ENCODE data around the gene LYRM1.
"Not testable (repeated sequence)": the region's sequence is repeated elsewhere in the genome, so short reads cannot be mapped to it uniquely, and the experiment has no call there.

Gene LYRM1, protein sequence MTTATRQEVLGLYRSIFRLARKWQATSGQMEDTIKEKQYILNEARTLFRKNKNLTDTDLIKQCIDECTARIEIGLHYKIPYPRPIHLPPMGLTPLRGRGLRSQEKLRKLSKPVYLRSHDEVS

DNA sequence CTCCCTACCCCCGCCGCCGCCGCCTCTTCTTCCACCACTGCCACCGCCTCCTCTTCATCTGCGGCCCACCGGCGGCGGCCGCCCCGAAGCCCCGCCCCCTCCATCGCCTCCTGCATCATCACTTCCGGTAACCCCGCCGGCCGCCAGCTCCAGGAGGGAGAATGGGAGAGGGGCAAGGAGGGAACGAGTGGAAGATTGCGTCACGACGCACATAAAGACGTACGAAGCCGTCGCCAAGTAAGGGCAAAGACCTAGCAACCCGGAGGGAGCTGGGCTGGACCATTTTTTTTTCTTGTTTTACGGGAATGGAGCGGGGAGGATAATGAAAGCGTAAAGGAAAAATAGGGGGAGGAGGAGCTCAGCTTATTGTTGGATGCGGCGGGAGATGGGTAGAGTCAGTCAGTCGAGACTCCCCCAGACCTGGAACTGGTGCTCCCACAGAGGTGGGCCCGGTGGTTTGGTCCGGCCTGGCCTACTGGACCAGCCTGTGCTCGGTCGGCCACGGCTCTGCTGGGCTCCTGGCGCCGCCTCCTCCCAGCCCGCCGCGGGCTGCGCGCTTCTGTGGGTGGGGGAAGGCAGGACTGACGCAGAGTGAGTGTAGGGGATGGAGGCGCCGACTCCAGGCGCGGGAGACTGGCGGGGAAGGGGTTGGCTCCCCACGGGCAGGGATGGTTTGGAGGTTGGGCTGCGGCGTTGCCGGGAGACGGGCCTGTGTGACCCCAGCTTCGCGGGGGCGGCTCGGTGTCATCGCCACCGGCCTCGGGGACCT, at the start of gene LYRM1, which contains the start of gene DCUN1D3:
TSS of gene LYRM1 (plus strand) at position 473 of the 769 bp plus-strand sequence. CDS start 14,785 bp downstream, outside the sequence.
TSS of gene DCUN1D3 (minus strand) at position 60 of the 769 bp plus-strand sequence. CDS start 37,820 bp downstream, outside the sequence.
- DNase-seq: peak; percentile 97

DNA sequence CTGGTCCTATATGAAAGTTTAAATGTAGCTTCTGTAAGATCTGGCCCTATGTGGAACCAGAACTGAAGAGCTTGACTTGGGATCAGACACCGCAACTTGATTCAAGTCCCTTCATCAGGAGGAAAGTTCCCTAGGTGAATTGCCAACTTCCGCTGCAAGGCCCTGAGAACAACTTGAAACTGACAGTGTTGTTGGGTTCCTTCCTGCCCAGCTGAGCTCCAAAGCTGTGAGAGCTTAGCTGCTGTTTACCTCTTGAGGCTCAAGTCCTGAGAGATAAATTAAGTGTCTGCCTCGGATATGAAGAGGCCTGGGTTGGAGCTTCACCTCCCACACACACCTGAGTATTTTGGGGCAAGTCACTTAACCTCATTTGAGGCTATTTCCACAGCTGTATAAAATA, 49.6 kb upstream of the LYRM1 start:
- DNase-seq: no peak

DNA sequence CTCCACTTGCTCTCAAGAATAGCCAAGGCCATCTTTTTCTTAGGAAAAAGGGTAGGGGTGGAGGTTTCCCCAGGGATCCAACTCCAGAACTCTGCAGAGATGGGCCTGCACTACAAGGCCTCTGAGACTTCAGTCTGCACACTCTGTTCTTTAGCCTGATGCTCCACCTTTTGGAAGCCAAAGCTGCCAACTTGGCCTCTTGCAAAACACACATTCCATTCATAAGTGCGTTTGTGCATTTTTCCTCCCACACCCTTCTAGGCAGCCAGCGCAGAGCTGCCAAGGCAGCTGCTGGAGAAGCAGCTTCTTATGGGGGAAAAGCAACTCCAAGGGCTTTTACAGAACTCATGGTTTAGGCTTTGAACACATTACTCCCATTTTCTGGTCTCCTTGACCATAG, 49.0 kb upstream of the LYRM1 start:
- no peak for DNase-seq

DNA sequence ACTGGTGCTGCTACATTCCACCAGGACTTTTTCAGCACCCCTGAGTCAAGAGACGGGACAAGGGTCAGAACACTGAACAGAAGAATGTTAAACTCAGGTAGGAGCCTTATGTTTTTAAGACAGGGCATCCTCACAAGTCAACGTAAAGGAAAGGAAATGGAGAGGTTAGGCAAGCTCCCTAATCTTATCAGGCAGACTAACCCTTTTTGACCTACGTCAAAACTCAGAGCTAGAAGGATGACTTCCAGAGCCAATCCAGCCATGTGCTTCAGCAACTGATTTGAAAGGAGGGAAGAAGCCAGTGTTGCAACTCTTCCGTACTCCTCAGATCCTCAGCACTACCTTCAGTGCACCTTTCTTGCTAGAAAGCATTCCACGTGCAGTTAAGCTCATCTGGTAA, 47.4 kb upstream of the LYRM1 start:
- no peak for DNase-seq

DNA sequence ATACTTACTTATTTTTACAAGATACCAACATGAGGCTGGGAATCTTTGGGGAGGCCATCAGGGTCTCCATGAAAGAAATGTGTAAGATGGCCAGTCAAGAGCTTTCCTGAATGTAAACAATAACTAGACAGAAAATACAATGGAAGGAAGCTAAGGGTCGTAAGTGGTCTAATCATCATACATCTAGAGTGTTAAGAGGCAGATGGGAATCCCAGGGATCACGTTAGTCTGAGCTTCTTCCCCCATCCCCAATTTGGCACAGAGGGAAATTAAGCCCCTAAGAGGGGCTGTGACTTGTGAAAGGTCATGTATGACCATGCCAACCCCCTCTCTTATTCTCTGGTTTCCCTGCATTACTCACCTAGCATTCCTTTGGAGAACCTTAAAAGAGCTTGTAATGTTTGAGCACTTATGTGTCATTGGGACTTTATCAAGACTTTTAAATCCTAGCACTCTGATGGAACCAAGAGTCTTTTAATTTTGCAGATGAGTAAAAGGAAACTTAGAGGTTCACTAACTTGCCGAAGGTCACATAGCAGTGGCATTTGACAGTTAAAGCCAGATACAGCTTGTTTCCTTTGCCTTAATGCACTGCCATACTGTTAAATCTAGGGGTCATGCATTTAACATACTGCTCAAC, 46.5 kb upstream of the LYRM1 start:
- DNase-seq: no peak

DNA sequence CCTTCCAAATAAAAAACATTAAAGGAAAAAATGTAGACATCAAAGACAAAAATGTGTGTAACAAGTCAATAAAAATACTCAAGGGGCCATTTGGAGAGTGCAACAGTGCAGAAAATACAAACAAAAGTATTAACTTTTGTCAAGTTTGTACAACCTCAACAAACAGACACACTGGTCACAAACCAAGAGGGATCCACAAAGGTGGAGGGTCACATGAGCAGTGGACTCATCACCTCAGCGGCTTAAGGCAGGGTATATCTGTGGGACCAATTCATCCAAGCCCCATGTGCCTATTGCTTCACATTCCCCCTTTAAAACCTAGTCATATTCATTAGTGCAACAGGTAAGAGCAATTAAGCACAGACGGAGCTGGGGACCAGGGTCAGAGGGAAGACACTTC, 45.6 kb upstream of the LYRM1 start:
- DNase-seq: no peak

DNA sequence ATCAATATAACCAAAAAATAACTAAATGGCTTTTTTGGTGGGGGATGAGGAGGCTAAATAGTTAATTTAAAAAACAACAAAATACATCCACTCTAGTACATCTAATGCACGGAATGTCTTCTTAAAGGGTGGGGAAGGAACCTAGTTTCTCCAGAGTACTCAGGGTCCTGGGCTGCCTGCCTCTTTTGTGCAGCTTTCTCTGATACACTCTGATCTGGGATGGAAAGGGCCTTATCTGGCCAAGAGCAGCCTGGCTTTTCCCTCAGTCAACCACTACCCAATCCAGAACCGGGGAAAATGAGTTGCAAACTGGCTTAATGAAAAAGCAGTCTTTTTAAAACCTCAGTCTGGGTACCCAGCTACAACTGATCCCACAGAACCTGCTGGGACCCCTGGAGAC, 43.3 kb upstream of the LYRM1 start:
- no peak for DNase-seq

DNA sequence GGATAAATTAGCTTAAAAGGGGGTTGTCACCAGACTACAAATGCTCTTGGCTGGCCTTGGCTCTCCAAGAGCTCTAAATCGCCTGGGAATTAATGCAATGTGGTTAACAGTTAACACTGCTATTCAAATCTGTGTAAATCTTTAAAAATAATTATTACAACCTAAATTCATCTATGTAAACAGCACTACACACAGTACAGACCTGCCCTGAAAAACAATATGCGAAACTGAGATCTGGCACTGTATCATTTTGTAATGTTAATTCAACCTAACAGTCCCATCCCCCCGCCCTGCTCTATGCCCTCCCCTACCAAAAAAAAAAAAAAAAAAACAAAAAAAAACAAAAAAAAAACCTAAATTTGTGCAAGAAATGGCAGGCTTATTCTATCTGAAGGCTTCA, 41.3 kb upstream of the LYRM1 start:
- DNase-seq: no peak

DNA sequence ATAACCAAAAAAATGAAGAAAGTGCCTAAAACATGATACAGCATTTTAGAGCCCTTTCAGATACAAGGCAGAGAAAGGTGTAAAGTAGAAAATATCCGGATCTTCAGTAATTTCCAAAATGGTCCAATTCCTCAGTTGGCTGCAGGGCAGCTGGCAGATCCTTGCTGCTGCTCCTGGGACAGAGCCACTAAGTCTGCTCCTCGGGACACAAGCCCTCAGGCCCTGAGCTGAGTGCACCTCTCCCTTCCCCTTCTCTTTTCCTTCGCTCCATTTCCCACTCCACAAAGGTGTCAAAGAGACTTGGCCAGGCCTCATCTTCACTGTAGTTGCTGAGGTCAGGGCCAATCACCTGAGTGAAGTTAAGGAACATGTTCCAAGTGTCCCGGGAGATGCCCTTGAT, 40.9 kb upstream of the LYRM1 start:
- DNase-seq: no peak

DNA sequence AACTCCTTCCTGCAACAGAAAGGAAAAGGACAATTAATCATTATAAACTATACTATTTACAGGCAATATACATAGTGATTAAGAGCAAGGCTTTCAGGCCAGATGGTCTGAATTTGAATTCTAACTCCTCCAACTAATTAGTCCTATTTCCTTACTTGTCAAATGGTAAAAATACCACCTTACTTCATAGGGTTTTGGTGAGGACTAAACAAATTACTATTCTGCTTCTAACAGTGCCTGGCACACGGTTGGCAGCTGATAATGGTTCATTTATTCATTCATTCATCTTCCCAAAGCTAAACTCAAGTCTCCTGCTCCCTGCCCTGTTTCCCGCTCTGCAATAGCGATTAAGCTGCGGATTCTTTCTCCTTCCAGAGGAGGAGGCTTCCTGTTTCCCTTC, 40.2 kb upstream of the LYRM1 start:
- DNase-seq: no peak

DNA sequence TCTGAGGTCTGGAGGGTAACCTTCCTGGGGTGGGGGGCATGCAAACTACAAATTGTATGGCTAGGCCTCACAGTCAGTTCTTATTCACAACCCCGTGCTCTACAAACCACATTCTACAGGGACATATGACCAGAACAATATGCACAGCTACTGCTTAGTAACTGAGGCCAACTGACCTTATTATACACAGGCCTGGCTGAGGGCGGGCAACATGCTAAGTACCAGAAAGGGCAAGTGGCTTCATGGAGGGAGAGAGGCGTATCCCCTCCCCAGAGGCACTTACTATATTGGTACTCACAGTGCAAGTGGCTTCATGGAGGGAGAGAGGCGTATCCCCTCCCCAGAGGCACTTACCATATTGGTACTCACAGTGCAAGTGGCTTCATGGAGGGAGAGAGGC, 39.6 kb upstream of the LYRM1 start:
- DNase-seq: not testable (repeated sequence)

DNA sequence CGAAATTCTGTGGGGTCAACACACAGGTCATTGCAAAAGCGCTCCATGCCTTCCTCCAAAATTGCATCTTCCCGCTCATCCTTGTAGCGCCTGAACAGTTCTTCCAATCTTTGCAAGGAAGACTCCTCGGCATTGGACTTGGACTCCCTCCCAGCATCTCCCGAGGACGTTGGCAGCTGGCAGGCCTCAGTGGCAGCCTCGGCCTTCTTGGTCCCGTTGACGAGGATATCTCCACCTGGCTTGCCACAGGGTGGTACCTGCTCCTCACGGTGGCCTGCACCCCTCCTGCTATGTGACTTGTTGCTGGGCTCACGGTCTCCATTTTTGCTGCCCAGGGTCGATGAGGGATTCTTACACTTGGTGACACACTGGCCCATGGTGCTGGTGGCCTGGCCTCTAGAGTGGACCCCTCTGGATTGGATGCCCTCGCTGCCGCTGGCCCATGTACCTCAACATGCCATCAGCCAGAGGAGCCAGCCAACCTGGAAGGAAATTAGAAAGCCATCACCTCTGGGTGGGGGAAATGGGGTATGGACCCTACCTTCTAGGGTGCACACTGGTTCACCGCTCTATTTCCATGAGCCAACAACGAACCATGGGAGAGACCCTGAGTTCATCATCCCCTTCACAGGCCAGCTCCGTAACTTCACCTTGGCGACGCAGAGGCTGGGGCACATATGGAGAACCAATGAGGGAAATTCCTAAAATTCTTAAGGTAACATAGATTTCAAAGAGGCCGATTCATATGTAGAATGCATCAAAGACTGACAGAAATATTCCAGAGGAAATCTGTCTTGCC, 38.2 kb upstream of the LYRM1 start:
- no peak for DNase-seq

DNA sequence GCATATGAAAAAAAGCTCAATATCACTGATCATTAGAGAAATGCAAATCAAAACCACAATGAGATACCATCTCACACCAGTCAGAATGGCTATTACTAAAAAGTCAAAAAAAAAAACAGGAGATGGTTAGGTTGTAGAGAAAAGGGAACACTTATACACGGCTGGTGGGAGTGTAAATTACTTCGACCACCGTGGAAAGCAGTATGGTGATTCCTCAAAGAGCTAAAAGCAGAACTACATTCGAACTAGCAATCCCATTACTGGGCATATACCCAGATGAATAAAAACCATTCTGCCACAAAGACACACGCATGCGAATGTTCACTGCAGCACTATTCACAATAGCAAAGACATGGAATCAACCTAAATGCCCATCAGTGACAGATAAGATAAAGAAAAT, 36.2 kb upstream of the LYRM1 start:
- not testable (repeated sequence) for DNase-seq

DNA sequence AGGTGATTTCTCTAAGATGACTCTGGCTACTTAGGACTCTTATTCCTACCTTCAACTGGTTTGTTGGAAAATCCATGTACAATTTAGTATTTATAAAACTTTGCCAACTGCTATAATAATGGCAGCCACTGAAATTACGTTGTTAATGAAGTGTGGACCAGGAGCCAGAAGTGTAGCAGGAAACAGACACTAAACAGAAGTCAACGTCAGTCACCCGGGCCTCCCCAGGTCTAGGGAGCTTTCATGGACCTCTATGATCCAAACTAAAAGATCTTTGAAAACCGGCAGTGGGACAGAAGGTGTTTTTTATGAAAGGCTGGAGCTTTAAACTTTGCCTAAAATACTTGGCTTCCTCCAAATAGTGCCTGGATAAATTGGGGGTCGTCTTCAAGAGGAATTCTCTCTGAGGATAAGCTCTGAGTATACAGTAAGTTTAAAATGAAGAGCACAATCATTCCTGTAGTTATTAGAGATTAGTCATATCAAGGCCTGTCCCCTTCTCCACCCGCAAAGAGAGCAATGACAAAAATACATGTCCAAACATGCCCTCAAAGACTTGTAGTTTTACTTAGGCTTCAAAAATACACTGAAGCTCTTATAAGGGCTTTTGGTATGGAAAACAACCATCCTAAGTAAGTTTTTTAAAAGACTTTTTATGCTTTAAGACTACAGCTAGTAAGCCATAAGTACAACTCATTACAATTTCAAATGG, 35.0 kb upstream of the LYRM1 start:
- DNase-seq: no peak

DNA sequence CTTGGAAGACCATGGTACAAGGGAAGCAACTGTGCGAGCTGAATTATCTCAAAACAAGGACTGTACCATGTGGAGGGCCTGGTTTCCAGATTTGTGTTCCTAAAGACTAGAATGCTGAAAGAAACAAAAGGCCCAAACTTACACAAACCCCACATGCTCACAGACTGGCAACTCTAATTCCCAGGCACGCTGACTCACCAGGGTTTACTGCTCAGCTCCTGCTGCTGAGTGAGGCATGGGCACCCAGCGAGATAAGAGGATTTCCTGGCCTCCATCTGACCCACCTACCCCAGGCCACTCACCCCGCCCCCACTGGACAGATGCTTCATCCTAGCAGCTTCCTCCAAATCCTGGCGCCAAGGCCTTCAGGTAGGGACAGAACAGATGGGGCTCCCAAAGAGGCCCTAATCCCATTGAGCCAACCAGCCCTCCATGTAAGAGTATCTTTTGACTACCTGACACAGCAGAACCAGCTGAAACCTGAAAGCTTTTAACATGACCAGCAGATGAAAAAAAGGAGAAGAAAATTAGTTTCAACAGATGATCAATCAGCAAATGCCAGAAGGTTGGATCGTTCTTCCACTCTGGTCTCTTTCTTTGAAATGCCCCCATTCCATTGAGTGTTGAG, 34.3 kb upstream of the LYRM1 start:
- DNase-seq: peak; percentile 68

DNA sequence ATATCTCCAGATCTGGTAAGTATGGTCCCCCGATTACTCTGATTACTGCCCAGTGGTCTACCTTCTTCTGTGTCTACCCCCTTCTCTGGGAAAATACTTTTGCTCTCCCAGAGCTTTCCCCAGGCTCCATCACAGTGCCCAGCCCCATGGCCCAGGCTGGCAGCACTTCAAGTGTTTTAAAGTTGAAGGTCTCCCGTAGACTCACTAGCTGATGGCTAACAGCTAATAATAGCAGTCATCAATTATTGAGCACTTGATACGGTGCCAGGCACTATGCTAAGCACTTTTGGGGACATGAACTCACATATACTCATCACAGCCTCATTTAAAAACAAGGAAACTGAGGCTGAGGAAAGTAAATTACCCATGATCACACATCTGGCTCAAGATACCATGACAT, 33.8 kb upstream of the LYRM1 start:
- DNase-seq: no peak

DNA sequence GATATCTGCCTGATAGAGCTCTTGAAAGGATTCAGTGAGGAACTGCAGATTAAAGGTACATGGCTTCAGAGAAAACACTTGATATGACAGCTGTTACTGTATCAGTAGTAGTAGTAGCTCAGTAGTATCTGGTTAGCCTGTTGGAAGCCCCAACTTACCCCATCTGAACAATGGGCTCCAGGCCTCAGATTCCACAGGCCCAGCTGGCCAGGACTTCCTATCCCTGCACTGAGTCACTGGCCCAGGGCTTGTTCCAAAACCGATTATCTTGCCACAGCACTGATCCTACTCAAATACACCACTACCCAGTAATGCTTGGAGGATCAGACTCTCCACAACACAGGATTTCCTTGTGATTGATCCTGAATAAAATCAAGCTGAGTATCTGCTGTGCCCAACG, 33.0 kb upstream of the LYRM1 start:
- no peak for DNase-seq

DNA sequence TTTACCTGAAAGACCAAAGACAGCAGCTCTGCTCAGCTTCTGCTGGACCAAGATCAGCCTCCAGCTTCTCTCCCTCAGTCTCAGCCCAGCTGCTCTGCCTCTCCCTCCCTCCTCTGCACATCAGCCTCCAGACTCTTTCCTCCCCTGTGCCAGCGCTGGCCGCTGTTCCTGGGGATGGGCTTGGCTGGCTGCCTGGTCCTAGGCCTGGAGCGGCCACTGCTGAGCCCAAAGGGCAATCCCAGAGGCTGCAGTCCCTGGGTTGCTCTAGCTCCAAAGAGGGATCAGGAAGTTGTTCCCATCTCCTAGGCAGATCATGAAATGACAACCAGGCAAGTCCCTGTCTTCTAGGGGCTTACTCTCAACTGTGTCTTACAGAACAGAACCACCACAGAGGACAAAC, 31.7 kb upstream of the LYRM1 start:
- no peak for DNase-seq

DNA sequence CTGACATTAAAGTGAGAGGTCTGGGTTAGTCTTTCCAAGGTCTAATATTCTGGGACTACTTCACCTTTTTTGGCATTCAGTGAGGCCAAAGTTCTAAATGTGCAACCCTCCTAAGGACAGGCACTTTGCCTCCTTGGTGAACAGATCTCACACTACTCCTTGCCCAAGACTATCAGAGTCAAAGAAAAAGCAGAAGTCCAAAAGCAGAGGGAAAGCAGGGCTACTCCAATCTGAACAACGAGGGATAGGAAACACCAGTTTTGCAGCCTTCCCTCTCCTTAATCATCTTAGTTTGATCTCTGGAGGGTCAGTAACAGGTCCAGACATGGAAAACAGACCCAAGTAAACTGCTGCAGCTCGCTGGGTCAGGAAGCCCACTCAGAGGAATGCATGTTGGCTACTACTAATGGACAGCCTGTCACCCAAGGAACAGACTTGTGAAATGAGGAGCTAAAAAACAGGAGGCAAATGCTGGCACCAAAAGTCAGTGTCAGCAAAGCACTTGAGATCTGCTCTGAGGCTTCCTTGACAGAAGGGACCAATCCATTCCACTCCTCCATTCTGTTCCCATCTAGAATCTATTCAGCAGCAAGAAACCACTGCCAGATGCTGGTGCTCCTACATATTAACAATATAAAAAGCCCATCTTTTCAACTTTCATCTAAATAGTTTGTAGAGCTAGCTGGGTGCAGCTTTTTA, 30.3 kb upstream of the LYRM1 start:
- peak; percentile 56 for DNase-seq

DNA sequence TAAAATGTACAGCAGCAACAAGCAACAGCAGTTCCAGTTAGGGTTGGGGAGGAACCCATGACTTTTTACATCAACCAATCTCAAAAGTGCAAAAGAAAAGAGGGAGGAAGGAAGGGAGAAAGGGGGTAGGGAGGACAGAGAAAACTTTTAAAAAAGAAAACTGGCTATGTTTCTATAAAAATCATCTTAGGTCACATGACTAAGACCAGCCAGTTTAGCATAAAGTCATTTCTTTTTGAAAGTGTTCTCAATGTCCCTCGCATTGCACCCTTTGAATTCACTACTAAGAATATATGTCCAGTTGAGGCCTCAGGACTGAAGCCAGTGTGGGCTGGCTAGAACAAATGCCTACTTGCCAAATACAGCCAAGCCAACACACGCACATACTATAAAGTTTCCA, 29.3 kb upstream of the LYRM1 start:
- no peak for DNase-seq

DNA sequence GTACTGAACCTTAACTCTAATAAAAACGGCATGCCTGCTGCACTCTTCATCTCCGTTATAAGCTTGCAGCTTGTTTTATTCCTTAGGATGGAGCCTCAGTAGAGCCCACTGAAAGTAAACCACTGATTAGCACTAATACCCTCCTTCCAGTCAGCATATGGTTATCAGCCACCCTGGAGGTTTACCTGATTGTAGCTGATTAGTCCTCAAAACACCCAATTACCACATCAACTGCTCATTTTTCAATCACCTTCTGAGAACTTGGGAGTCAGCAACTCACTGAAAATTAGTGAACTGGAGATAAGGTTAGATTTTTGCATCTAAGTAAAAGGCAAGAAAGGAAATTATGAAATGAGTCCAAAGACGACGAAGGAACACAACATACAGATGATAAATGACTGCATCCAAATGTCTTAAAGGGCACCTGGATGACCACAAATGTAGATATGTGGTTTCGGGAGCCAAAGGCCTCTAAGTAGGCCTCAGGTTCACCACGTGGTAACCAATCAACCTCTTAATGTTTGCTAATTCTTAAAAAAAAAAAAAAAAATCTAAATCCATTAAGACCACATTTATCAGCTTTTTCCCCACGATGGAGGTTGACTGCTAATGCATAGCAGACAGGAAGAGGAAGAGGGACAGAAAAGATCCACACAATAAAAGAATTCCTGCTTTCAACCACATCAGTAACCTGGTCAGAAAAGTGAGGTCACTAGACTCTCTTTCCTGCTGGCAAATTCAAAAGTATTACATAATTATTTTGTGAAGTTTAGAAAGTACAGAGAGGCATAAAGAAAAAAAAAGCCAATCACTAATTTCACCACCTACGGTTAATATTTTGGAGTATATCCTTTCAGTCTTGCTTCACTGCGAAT, 28.4 kb upstream of the LYRM1 start:
- no peak for DNase-seq

All from OCI-M1 (cell line).